ENCODE results near the gene CD8B.

CD8B gene

GRCh38 chr2:86790676-86791572 is 70.8 kb downstream of the CD8B start, which contains the start of gene CD8A:
Gene CD8A, minus strand, starts transcription at chr2:86790913. Its CDS starts 88 bp downstream, at chr2:86790825.
- TF ChIP-seq, protein P1, sequence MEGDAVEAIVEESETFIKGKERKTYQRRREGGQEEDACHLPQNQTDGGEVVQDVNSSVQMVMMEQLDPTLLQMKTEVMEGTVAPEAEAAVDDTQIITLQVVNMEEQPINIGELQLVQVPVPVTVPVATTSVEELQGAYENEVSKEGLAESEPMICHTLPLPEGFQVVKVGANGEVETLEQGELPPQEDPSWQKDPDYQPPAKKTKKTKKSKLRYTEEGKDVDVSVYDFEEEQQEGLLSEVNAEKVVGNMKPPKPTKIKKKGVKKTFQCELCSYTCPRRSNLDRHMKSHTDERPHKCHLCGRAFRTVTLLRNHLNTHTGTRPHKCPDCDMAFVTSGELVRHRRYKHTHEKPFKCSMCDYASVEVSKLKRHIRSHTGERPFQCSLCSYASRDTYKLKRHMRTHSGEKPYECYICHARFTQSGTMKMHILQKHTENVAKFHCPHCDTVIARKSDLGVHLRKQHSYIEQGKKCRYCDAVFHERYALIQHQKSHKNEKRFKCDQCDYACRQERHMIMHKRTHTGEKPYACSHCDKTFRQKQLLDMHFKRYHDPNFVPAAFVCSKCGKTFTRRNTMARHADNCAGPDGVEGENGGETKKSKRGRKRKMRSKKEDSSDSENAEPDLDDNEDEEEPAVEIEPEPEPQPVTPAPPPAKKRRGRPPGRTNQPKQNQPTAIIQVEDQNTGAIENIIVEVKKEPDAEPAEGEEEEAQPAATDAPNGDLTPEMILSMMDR (conservative IDR thresholded peaks at IDR 0.05; ENCODE audit: low read depth), result no peak
- no peak for DNase-seq (ENCODE audit: low spot score)
- CTCF ChIA-PET, result interaction anchor here (0.7 kb wide), 1 partner anchor 116 kb away, joined by 4 read pairs; no protein-coding TSS in a partner anchor
- POLR2A ChIA-PET (ENCODE audit: low non-redundant PET), result no interaction called here
- H3K27ac ChIP-seq, result no peak within 1 kb of the TSS

- TF ChIP-seq, protein P1 (conservative IDR thresholded peaks at IDR 0.05; ENCODE audit: low read depth), result no peak
- ChIA-PET POLR2A (ENCODE audit: low non-redundant PET) (no interaction called here), CTCF (interaction anchor here (0.7 kb wide), 1 partner anchor 115 kb away, joined by 4 read pairs; no protein-coding TSS in a partner anchor)
- DNase-seq (ENCODE audit: low spot score), result no peak
- no peak overlapping the region for H3K27ac ChIP-seq
Measured at GRCh38 chr2:86790134-86790675, 71.5 kb downstream of the CD8B start.

GRCh38 chr2:86789687-86790133 is 72.0 kb downstream of the CD8B start:
- no peak overlapping the region for H3K27ac ChIP-seq
- ChIA-PET CTCF (no interaction called here), POLR2A (ENCODE audit: low non-redundant PET) (no interaction called here)
- no peak for DNase-seq (ENCODE audit: low spot score)
- TF ChIP-seq, protein P1 (conservative IDR thresholded peaks at IDR 0.05; ENCODE audit: low read depth), result no peak

DNA sequence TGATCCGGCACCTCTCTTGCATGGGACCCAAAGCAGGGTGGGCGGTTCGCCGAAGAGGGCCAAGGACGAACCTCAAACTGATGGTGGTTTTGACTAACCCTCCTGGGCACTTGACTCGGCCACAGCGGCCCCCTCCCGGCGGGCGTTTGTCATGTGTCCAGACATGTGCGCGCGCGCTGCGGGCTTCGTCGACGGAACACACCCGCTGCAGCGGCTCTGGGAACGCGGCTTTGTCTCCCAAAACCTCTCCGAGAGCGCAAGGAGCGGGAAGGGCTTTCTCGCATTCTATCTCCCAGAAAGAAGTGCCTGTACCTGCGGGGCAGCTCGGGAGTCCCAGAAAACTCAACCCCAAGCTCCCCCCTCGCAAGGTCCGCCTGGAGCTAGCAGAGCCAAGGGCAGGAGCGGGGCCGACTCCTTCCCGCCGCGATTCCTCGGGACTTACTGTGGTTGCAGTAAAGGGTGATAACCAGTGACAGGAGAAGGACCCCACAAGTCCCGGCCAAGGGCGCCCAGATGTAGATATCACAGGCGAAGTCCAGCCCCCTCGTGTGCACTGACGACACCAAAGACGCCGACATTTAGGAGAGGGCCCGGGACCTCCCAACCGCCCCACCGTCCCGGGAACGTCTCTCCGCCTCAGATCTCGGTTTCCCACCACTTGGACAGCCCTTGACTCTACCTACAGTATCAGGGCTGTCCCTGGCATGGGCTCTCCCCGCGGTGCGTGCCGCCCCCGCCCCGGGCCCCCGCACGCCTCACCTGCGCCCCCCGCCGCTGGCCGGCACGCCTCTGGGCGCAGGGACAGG is 72.6 kb downstream of the CD8B start:
- no peak for DNase-seq (ENCODE audit: low spot score)
- no peak overlapping the region for H3K27ac ChIP-seq
- TF ChIP-seq, protein P1 (conservative IDR thresholded peaks at IDR 0.05; ENCODE audit: low read depth), result no peak
- ChIA-PET CTCF (no interaction called here), POLR2A (ENCODE audit: low non-redundant PET) (no interaction called here)

DNA sequence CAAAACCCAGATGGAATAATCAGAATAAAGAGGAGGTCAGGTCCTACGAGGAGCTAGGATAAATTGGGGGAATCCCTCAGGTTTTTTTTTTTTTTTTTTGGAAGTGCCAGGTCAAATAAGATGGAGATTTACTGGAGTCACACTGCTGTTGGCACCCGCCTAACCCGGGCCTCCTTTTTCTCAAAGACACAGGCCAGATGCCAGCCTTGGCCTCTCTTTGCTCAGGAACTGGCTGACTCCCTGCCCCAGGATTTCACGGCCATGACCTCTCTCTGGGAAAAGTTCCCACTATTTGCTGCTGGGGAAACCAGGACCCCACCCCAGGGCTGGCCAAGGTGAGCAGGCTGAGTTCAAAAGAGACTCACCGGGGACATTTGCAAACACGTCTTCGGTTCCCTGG is 73.5 kb downstream of the CD8B start:
- H3K27ac ChIP-seq, result no peak overlapping the region
- POLR2A ChIA-PET (ENCODE audit: low non-redundant PET), result no interaction called here
- TF ChIP-seq, protein P1 (conservative IDR thresholded peaks at IDR 0.05; ENCODE audit: low read depth), result no peak
- CTCF ChIA-PET, result interaction anchor here (0.7 kb wide), 1 partner anchor 604 kb away, joined by 3 read pairs; no protein-coding TSS in a partner anchor
- DNase-seq (ENCODE audit: low spot score), result no peak

DNA sequence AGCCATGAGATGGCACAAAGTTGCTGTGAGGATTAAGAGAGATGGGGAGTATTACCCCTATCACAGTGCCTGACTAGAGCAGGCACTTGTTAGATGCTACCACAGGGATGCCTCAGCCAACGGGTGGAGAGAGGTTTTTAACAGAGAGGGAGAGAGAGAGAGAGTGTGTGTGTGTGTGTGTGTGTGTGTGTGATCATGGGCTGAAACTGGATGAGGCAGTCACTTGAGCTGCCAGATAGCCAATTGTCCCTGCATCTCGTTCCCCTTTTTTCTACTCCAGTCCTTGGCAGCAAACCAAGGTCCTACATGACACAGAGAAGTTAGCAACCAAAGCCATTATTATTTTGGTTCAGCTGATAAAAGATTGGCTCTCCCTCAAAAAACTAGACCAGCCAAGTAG is 74.0 kb downstream of the CD8B start:
- ChIA-PET CTCF (interaction anchor here (0.7 kb wide), 1 partner anchor 603 kb away, joined by 3 read pairs; no protein-coding TSS in a partner anchor), POLR2A (ENCODE audit: low non-redundant PET) (no interaction called here)
- DNase-seq (ENCODE audit: low spot score), result no peak
- TF ChIP-seq, protein P1 (conservative IDR thresholded peaks at IDR 0.05; ENCODE audit: low read depth), result no peak
- H3K27ac ChIP-seq, result no peak overlapping the region

All from RWPE1 (cell line).